Measurements from ENCODE around the gene CCND2.

GRCh38 chr12:4266990-4267389 lies 6.6 kb upstream of the CCND2 start:
- TF ChIP-seq CTCF (IDR thresholded peaks at IDR 0.05; ENCODE audit: low read depth, low read length) (no peak), POLR2A (IDR thresholded peaks at IDR 0.05; ENCODE audit: extremely low read depth, insufficient read length) (no peak)
